ENCODE results near the gene MRAP.

Gene MRAP

GRCh38 chr21:32329331-32329730 lies 30.7 kb downstream of the MRAP start:
- peak; percentile 75 for DNase-seq (ENCODE audit: low read depth)
- no peak for TF ChIP-seq CTCF (conservative IDR thresholded peaks at IDR 0.05; ENCODE audit: control insufficient read depth, insufficient read depth, low read depth, low read length)
- H3K4me3 ChIP-seq (ENCODE audit: control insufficient read depth, low read depth, low read length): no peak overlapping the region

DNA sequence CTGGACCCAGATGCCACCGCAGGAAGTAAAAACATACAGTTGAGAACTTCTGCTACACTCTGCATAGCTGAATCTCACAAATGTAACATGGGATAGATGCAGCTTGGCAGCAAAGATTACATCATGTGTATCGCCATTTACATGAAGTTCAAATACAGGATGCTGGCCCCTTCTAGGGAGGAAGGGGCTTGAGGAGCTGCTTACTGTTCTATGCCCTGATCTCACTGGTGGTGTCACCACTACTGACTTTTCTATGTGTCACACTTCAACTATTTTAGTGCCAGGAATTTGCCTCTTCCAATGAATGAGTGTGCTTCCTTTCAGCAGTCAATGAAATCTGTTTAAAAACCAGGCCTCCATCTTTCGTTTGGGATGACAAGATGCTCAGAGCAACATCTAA lies 31.1 kb downstream of the MRAP start:
- TF ChIP-seq CTCF (conservative IDR thresholded peaks at IDR 0.05; ENCODE audit: control insufficient read depth, insufficient read depth, low read depth, low read length): no peak
- no peak overlapping the region for H3K4me3 ChIP-seq (ENCODE audit: control insufficient read depth, low read depth, low read length)
- DNase-seq (ENCODE audit: low read depth): peak; percentile 59

GRCh38 chr21:32330784-32331311 lies 32.2 kb downstream of the MRAP start:
- H3K4me3 ChIP-seq (ENCODE audit: control insufficient read depth, low read depth, low read length): no peak overlapping the region
- TF ChIP-seq CTCF (conservative IDR thresholded peaks at IDR 0.05; ENCODE audit: control insufficient read depth, insufficient read depth, low read depth, low read length): no peak
- DNase-seq (ENCODE audit: low read depth): no peak

GRCh38 chr21:32331444-32332305 lies 33.0 kb downstream of the MRAP start:
- no peak overlapping the region for H3K4me3 ChIP-seq (ENCODE audit: control insufficient read depth, low read depth, low read length)
- TF ChIP-seq CTCF (conservative IDR thresholded peaks at IDR 0.05; ENCODE audit: control insufficient read depth, insufficient read depth, low read depth, low read length): no peak
- DNase-seq (ENCODE audit: low read depth): no peak

DNA sequence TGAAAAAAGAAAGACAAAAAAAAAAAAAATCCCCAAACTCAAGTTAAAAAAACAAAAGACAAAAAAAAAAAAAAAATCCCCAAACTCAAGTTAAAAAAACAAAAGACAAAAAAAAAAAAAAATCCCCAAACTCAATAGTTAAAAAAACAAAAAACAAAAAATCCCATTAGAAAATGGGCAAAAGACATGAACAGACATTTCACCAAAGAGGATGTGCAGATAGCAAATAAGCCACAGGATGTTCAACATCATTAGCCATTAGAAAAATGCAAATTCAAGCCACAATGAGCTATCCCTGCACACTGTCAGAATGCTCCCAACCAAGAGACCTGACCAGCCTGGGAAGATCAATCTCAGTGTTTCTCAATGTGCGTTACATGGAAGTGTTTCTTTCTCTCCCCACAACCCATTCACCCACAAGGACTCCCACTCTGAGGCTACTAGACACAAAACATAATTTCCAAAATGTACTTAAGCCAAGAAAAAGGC lies 33.9 kb downstream of the MRAP start:
- TF ChIP-seq CTCF (conservative IDR thresholded peaks at IDR 0.05; ENCODE audit: control insufficient read depth, insufficient read depth, low read depth, low read length): no peak
- H3K4me3 ChIP-seq (ENCODE audit: control insufficient read depth, low read depth, low read length): no peak overlapping the region
- DNase-seq (ENCODE audit: low read depth): no peak

DNA sequence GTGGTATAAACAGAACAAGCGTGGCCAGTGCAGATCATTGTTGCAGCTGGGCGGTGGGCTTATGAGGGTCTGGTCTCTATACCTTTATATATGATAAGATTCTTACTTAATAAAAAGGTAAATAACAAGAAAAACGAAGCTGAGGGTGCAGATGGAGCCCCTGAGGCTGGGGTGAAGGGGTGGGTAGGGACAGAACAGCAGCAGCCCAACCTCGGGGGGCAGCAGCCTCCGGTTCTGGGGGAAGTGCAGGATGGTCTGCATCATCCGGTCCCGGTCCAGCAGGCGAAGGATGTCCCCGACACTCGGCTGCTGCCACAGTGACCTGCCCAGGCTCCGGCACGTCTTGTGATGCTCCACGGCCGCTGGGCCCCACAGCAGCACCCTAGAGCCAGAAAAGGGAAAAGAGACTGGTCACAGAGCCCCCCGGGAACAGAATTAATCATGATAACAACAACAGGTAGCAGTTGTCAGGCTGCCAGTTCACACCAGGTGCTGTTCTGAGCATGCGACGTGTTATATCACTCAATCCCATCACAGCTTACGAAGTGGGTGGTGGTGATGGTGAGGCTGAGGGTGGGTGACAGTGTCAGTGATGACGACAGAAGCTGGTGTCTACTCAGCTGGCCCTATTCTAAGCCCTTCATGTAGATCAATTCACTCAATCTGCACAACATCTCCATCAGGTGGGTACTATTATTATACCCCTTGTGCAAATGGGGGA lies 35.5 kb downstream of the MRAP start:
- DNase-seq (ENCODE audit: low read depth): no peak
- TF ChIP-seq CTCF (conservative IDR thresholded peaks at IDR 0.05; ENCODE audit: control insufficient read depth, insufficient read depth, low read depth, low read length): no peak
- no peak overlapping the region for H3K4me3 ChIP-seq (ENCODE audit: control insufficient read depth, low read depth, low read length)
